Measurements from ENCODE around the gene OSBPL7. TPM values are rescaled to one million over a fixed set of nuclear protein-coding genes. Genes with fewer than 3 reads are reported as not detected.

The OSBPL7 gene
- total and polyA plus RNA-seq, 4 donors: 0.51 to 2.4 (median 1.4) TPM

DNA sequence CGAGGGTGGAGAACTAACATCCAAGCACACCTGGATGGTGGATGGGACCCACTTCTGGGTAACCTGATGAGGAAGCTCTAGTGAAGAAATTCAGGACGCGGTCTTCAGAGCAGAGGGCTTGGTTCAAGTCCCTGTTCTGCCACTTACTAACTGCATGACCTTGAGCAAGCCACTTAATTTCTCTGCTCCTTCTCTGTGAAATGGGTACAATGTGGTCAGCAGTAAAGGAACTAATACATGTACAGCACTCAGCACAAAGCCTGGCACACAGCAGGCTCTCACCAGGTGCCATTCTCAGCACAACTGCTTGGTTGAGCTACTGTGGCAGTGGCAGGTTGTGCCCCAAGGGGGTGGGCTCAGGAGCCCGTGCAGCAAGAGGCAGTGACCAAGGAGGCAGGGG lies 1.9 kb upstream of the OSBPL7 start (continued):
- TF ChIP-seq FOXA2 (IDR thresholded peaks at IDR 0.05) (no peak), HNF4G (IDR thresholded peaks at IDR 0.05) (no peak)

DNA sequence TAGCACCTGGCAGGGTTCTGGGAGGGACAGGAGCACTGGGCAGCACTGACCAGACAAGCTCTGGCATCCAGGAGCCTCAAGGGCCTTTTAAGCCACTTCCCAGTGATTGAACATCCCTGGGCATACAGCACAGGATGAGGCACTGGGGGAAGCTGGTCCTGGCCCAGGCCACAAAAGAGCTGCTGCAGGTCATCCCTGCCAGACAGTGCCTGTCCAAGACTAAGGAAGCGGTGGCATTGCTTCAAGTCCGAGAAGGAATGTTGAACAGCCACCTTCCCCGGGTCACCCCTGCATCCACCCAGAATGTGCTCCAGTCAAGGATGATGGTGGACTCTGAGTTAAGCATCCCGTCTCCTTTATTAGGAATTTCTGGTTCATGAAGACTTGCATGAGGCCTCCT lies 1.2 kb upstream of the OSBPL7 start:
- H3K36me3 ChIP-seq (ENCODE audit: control insufficient read depth in 4 of 4, insufficient read depth in 3 of 4, low read depth in 1 of 4, low read length in 3 of 4): peaks cover 8 to 34% (median 25%) of the 10 kb centered on the region in 4 donors
- TF ChIP-seq, protein P1, sequence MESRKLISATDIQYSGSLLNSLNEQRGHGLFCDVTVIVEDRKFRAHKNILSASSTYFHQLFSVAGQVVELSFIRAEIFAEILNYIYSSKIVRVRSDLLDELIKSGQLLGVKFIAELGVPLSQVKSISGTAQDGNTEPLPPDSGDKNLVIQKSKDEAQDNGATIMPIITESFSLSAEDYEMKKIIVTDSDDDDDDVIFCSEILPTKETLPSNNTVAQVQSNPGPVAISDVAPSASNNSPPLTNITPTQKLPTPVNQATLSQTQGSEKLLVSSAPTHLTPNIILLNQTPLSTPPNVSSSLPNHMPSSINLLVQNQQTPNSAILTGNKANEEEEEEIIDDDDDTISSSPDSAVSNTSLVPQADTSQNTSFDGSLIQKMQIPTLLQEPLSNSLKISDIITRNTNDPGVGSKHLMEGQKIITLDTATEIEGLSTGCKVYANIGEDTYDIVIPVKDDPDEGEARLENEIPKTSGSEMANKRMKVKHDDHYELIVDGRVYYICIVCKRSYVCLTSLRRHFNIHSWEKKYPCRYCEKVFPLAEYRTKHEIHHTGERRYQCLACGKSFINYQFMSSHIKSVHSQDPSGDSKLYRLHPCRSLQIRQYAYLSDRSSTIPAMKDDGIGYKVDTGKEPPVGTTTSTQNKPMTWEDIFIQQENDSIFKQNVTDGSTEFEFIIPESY (IDR thresholded peaks at IDR 0.05): no peak
- no peak for TF ChIP-seq EGR1 (IDR thresholded peaks at IDR 0.05; ENCODE audit: low read depth in 2 of 2)
- no peak for TF ChIP-seq HNF4A (conservative IDR thresholded peaks at IDR 0.05)
- no peak for TF ChIP-seq TAF1 (conservative IDR thresholded peaks at IDR 0.05)
- no peak for TF ChIP-seq SP1 (IDR thresholded peaks at IDR 0.05)
- TF ChIP-seq, protein P2, sequence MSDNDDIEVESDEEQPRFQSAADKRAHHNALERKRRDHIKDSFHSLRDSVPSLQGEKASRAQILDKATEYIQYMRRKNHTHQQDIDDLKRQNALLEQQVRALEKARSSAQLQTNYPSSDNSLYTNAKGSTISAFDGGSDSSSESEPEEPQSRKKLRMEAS (IDR thresholded peaks at IDR 0.05): no peak
- TF ChIP-seq, protein P3, sequence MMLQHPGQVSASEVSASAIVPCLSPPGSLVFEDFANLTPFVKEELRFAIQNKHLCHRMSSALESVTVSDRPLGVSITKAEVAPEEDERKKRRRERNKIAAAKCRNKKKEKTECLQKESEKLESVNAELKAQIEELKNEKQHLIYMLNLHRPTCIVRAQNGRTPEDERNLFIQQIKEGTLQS (IDR thresholded peaks at IDR 0.05): no peak
- TF ChIP-seq, protein P4, sequence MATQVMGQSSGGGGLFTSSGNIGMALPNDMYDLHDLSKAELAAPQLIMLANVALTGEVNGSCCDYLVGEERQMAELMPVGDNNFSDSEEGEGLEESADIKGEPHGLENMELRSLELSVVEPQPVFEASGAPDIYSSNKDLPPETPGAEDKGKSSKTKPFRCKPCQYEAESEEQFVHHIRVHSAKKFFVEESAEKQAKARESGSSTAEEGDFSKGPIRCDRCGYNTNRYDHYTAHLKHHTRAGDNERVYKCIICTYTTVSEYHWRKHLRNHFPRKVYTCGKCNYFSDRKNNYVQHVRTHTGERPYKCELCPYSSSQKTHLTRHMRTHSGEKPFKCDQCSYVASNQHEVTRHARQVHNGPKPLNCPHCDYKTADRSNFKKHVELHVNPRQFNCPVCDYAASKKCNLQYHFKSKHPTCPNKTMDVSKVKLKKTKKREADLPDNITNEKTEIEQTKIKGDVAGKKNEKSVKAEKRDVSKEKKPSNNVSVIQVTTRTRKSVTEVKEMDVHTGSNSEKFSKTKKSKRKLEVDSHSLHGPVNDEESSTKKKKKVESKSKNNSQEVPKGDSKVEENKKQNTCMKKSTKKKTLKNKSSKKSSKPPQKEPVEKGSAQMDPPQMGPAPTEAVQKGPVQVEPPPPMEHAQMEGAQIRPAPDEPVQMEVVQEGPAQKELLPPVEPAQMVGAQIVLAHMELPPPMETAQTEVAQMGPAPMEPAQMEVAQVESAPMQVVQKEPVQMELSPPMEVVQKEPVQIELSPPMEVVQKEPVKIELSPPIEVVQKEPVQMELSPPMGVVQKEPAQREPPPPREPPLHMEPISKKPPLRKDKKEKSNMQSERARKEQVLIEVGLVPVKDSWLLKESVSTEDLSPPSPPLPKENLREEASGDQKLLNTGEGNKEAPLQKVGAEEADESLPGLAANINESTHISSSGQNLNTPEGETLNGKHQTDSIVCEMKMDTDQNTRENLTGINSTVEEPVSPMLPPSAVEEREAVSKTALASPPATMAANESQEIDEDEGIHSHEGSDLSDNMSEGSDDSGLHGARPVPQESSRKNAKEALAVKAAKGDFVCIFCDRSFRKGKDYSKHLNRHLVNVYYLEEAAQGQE (IDR thresholded peaks at IDR 0.05): no peak
- TF ChIP-seq RXRA (IDR thresholded peaks at IDR 0.05): no peak
- no peaks in the 10 kb centered on the region for H3K9me3 ChIP-seq (ENCODE audit: control insufficient read depth in 4 of 4, low read length in 3 of 4)
- WGBS: 96% methylated on average over 4 of the region's 4 CpGs
- no peak overlapping the region for H3K9ac ChIP-seq (ENCODE audit: low read depth in 1 of 2, low read length in 2 of 2)
- no peaks in the 10 kb centered on the region for H3K27me3 ChIP-seq (ENCODE audit: control insufficient read depth in 4 of 4, insufficient read depth in 4 of 4, low read length in 3 of 4)
- H3K4me1 ChIP-seq (ENCODE audit: control insufficient read depth in 4 of 4, insufficient read depth in 4 of 4, low read length in 3 of 4): peaks cover 0 to 19% (median 5%) of the 10 kb centered on the region in 4 donors
- no peak overlapping the region for H3K4me3 ChIP-seq (ENCODE audit: low read depth in 1 of 3, low read length in 3 of 3)
- no peak overlapping the region for H3K27ac ChIP-seq (ENCODE audit: low read depth in 1 of 2, low read length in 2 of 2)
- DNase-seq (ENCODE audit: low spot score): no peak

DNA sequence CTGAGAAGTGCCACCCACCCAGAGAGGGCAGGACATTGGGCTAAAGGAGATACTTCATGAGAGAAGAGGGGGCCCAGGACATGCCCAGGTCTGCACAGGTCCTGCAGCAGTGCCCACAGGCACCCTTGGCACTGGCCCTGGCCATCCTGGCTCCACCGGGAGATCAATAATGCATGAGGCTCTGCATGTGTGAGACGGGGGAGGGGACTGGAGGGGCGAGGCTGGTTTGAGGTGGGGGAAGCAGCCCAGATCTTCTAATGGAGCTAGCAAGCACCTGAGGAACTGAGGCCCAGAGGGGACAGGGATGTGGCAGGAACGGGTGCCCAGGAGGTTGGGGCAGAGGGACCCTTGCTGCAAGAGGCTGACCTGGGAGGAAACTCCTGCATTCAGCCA lies 567 bp downstream of the OSBPL7 start:
- Histone ChIP-seq H3K27me3 (ENCODE audit: control insufficient read depth in 4 of 4, insufficient read depth in 4 of 4, low read length in 3 of 4) (no peaks in the 10 kb centered on the region), H3K27ac (ENCODE audit: low read depth in 1 of 2, low read length in 2 of 2) (no peak overlapping the region), H3K9ac (ENCODE audit: low read depth in 1 of 2, low read length in 2 of 2) (no peak overlapping the region), H3K4me1 (ENCODE audit: control insufficient read depth in 4 of 4, insufficient read depth in 4 of 4, low read length in 3 of 4) (peaks cover 0 to 19% (median 5%) of the 10 kb centered on the region in 4 donors), H3K4me3 (ENCODE audit: low read depth in 1 of 3, low read length in 3 of 3) (peak overlapping the region in 2 of 3 donors; percentile 48), H3K9me3 (ENCODE audit: control insufficient read depth in 4 of 4, low read length in 3 of 4) (no peaks in the 10 kb centered on the region), H3K36me3 (ENCODE audit: control insufficient read depth in 4 of 4, insufficient read depth in 3 of 4, low read depth in 1 of 4, low read length in 3 of 4) (peaks cover 5 to 25% (median 13%) of the 10 kb centered on the region in 4 donors)
- no peak for DNase-seq (ENCODE audit: low spot score)
- TF ChIP-seq, protein P5, sequence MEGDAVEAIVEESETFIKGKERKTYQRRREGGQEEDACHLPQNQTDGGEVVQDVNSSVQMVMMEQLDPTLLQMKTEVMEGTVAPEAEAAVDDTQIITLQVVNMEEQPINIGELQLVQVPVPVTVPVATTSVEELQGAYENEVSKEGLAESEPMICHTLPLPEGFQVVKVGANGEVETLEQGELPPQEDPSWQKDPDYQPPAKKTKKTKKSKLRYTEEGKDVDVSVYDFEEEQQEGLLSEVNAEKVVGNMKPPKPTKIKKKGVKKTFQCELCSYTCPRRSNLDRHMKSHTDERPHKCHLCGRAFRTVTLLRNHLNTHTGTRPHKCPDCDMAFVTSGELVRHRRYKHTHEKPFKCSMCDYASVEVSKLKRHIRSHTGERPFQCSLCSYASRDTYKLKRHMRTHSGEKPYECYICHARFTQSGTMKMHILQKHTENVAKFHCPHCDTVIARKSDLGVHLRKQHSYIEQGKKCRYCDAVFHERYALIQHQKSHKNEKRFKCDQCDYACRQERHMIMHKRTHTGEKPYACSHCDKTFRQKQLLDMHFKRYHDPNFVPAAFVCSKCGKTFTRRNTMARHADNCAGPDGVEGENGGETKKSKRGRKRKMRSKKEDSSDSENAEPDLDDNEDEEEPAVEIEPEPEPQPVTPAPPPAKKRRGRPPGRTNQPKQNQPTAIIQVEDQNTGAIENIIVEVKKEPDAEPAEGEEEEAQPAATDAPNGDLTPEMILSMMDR (IDR thresholded peaks at IDR 0.05; ENCODE audit: low read depth, low read length, missing input control): no peak
- TF ChIP-seq JUND (IDR thresholded peaks at IDR 0.05): no peak
- 7% methylated on average over 4 of the region's 4 CpGs for WGBS

Measured in liver (tissue), 9 donors.